ENCODE data around the gene ADCYAP1.

DNA sequence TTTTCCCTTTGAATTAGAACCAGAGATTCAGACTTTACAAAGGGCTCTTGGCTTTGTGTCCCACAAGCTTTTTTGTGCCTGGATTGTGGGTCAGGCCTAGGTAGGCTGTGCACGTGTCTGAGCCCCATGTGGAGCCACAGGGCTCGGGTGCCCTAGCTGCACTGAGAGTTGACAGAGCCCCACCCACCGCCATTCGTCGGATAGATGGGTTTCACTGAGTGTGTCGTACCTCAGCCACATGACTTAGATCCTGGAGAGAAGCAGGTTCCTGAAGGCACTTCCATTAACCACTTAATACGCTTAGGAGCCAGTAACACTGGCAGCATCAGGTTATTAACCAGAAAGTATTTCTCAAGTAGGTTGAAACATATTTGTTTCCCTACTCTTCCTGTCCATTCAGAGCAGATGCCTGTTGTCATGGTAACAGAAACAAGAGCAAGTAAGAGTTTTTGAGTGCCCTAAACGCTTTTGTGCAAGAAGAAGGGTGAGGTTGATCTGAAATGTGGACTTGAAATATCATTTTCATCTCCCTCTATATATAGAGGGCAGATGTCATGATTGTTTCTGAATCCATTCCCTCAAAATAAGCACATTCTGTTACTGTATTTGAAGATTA is 30.0 kb downstream of the ADCYAP1 start:
- TF ChIP-seq POLR2A (IDR thresholded peaks at IDR 0.05), result no peak
- TF ChIP-seq, protein P1, sequence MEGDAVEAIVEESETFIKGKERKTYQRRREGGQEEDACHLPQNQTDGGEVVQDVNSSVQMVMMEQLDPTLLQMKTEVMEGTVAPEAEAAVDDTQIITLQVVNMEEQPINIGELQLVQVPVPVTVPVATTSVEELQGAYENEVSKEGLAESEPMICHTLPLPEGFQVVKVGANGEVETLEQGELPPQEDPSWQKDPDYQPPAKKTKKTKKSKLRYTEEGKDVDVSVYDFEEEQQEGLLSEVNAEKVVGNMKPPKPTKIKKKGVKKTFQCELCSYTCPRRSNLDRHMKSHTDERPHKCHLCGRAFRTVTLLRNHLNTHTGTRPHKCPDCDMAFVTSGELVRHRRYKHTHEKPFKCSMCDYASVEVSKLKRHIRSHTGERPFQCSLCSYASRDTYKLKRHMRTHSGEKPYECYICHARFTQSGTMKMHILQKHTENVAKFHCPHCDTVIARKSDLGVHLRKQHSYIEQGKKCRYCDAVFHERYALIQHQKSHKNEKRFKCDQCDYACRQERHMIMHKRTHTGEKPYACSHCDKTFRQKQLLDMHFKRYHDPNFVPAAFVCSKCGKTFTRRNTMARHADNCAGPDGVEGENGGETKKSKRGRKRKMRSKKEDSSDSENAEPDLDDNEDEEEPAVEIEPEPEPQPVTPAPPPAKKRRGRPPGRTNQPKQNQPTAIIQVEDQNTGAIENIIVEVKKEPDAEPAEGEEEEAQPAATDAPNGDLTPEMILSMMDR (IDR thresholded peaks at IDR 0.05), result no peak

All from vagina (tissue), 2 donors.